HG03342 (cell line): ENCODE measurements around the gene HOXC10.

Source experiments
- ATAC-seq: cut with Tn5 transposase; IDR thresholded peaks from one replicate; pipeline ENCODE4 v1.9.1; 2021; ENCODE audit warnings: mild to moderate bottlenecking, moderate library complexity; ENCODE audit not compliant: unreplicated experiment

HOXC10 gene

GRCh38 chr12:54012631-54013409 is 27.9 kb downstream of the HOXC10 start:
- no peak for ATAC-seq

GRCh38 chr12:54014377-54015017 is 29.6 kb downstream of the HOXC10 start:
- no peak for ATAC-seq

GRCh38 chr12:54015018-54015931 is 30.3 kb downstream of the HOXC10 start:
- no peak for ATAC-seq

GRCh38 chr12:54016051-54016450 is 31.1 kb downstream of the HOXC10 start:
- no peak for ATAC-seq

- no peak for ATAC-seq
Measured at GRCh38 chr12:54016478-54016964, 31.6 kb downstream of the HOXC10 start.

GRCh38 chr12:54017027-54017788 is 32.3 kb downstream of the HOXC10 start:
- peak; percentile 21 for ATAC-seq

- peak; percentile 80 for ATAC-seq
Measured at GRCh38 chr12:54017878-54018467, 33.0 kb downstream of the HOXC10 start.

- no peak for ATAC-seq
Measured at GRCh38 chr12:54018468-54018984, 33.6 kb downstream of the HOXC10 start.

- no peak for ATAC-seq
Measured at GRCh38 chr12:54019091-54019811, 34.3 kb downstream of the HOXC10 start.

GRCh38 chr12:54019924-54020590 is 35.1 kb downstream of the HOXC10 start:
- no peak for ATAC-seq

GRCh38 chr12:54020591-54021405 is 35.9 kb downstream of the HOXC10 start:
- ATAC-seq: no peak

- no peak for ATAC-seq
Measured at GRCh38 chr12:54021432-54022013, 36.6 kb downstream of the HOXC10 start.

GRCh38 chr12:54022960-54023884 is 38.3 kb downstream of the HOXC10 start:
- no peak for ATAC-seq

- ATAC-seq: no peak
Measured at GRCh38 chr12:54024127-54024526, 39.2 kb downstream of the HOXC10 start.

- no peak for ATAC-seq
Measured at GRCh38 chr12:54024581-54025305, 39.8 kb downstream of the HOXC10 start.
